ENCODE results near the gene GPR137B. TPM values are rescaled to one million over a fixed set of nuclear protein-coding genes. Genes with fewer than 3 reads are reported as not detected.

Gene GPR137B
- total and polyA plus RNA-seq, 2 of the 4 experiments (the other 2 are of a cell fraction): 4.5 to 12.3 TPM

Other genes starting within 250 kb of the GPR137B start
- 21.9 and 23.9 TPM in 2 replicates for gene NID1, start 77.4 kb upstream of the GPR137B start, total RNA-seq (2012; rRNA removed)
- gene NID1, start 77.4 kb upstream of the GPR137B start, polyA plus RNA-seq (2012; rRNA removed): 80.8 and 83.3 TPM in 2 replicates
- 0.54 and 1.7 TPM in 2 replicates for gene ERO1B, start 139.4 kb downstream of the GPR137B start, total RNA-seq (2012; rRNA removed)
- gene ERO1B, start 139.4 kb downstream of the GPR137B start, polyA plus RNA-seq (2012; rRNA removed): 0.52 and 0.60 TPM in 2 replicates